Karpas-422 (cell line): ENCODE results near the gene ZNF575. TPM values are rescaled to one million over a fixed set of nuclear protein-coding genes. Genes with fewer than 3 reads are reported as not detected.
"Not testable (repeated sequence)": the region's sequence is repeated elsewhere in the genome, so short reads cannot be mapped to it uniquely, and the experiment has no call there.

Source experiments
- DNase-seq: peaks from one replicate; pipeline ENCODE4 v3.0.0-alpha.2; 2015
- H2AFZ ChIP-seq: fragments of 200-600 bp; sonication (generic); 2 replicates; pipeline ENCODE4 v1.6.1; 2014; ENCODE audit warnings: antibody characterized with exemption, low read length, mixed read lengths
- H3K27ac ChIP-seq: fragments of 200-600 bp; sonication (generic); 2 replicates; pipeline ENCODE4 v1.5.1; 2014; ENCODE audit warnings: mild to moderate bottlenecking, low read length, moderate library complexity
- H3K27me3 ChIP-seq: fragments of 200-600 bp; sonication (generic); 2 replicates; pipeline ENCODE4 v1.6.1; 2014; ENCODE audit warnings: low read length, mixed read lengths
- H3K36me3 ChIP-seq: fragments of 200-600 bp; sonication (generic); 2 replicates; pipeline ENCODE4 v1.6.1; 2014; ENCODE audit warnings: low read length, mixed read lengths; ENCODE audit not compliant: insufficient read depth
- H3K4me1 ChIP-seq: fragments of 200-600 bp; sonication (generic); 2 replicates; pipeline ENCODE4 v1.6.1; 2014; ENCODE audit warnings: mild to moderate bottlenecking, low read length, mixed read lengths
- H3K4me2 ChIP-seq: fragments of 200-600 bp; sonication (generic); 2 replicates; pipeline ENCODE4 v1.6.1; 2014; ENCODE audit warnings: low read length, low read depth, mild to moderate bottlenecking; ENCODE audit not compliant: poor library complexity, severe bottlenecking
- H3K4me3 ChIP-seq: fragments of 200-600 bp; sonication (generic); 2 replicates; pipeline ENCODE4 v1.5.1; 2014; ENCODE audit warnings: mild to moderate bottlenecking, antibody characterized with exemption, low read length, mixed read lengths
- H3K79me2 ChIP-seq: fragments of 200-600 bp; sonication (generic); 2 replicates; pipeline ENCODE4 v1.6.1; 2014; ENCODE audit warnings: mild to moderate bottlenecking, low read length, mixed read lengths
- H3K9ac ChIP-seq: fragments of 200-600 bp; sonication (generic); 2 replicates; pipeline ENCODE4 v1.6.0; 2014; ENCODE audit warnings: low read length
- H3K9me2 ChIP-seq: fragments of 200-600 bp; sonication (generic), shearing (Covaris generic); replicated peaks from 2 replicates; pipeline ENCODE4 v1.6.0; 2014; ENCODE audit warnings: mild to moderate bottlenecking, low read length, moderate library complexity; ENCODE audit not compliant: insufficient read depth
- H3K9me3 ChIP-seq: fragments of 300-700, 200-600 bp; sonication (generic); 2 replicates; pipeline ENCODE4 v1.6.1; 2014; ENCODE audit warnings: low read length, mixed read lengths
- H4K20me1 ChIP-seq: fragments of 200-600 bp; sonication (generic); 2 replicates; pipeline ENCODE4 v1.6.1; 2014; ENCODE audit warnings: mild to moderate bottlenecking, antibody characterized with exemption, low read length, low read depth; ENCODE audit not compliant: insufficient read depth
- total RNA-seq: library from RNA; depleted of rRNA; stranded (reverse); fragments of >200 nt; shearing (Covaris generic); gene quantifications from 2 replicates; pipeline ENCODE4 v1.2.3, GENCODE V29; 2014; ENCODE audit warnings: low replicate concordance

The ZNF575 gene
- total RNA-seq, 1 experiment from 2014 or later: 0.34 TPM

- H4K20me1 ChIP-seq: no peaks in the 10 kb centered on the region
- H3K79me2 ChIP-seq: no peaks in the 10 kb centered on the region
- H3K9ac ChIP-seq: no peak overlapping the region
- H3K4me2 ChIP-seq: no peak overlapping the region
- H3K27me3 ChIP-seq: no peaks in the 10 kb centered on the region
- no peaks in the 10 kb centered on the region for H3K9me3 ChIP-seq
- H3K9me2 ChIP-seq: no peaks in the 10 kb centered on the region
- DNase-seq: no peak
- no peaks in the 10 kb centered on the region for H3K36me3 ChIP-seq
- H3K27ac ChIP-seq: no peak overlapping the region
- no peak overlapping the region for H2AFZ ChIP-seq
- H3K4me1 ChIP-seq: peaks cover 3% of the 10 kb centered on the region; the same call in 1 of the 2 replicates
- no peak overlapping the region for H3K4me3 ChIP-seq
These were observed 14.9 kb upstream of the ZNF575 start for GRCh38 chr19:43518051-43518450.

GRCh38 chr19:43519436-43520088, 13.4 kb upstream of the ZNF575 start:
- Histone ChIP-seq H3K9me3 (no peaks in the 10 kb centered on the region), H3K36me3 (no peaks in the 10 kb centered on the region), H2AFZ (no peak overlapping the region), H4K20me1 (no peaks in the 10 kb centered on the region), H3K4me1 (peaks cover 3% of the 10 kb centered on the region; the same call in 1 of the 2 replicates), H3K4me3 (no peak overlapping the region), H3K27me3 (no peaks in the 10 kb centered on the region), H3K9me2 (no peaks in the 10 kb centered on the region), H3K27ac (no peak overlapping the region), H3K79me2 (no peaks in the 10 kb centered on the region), H3K4me2 (no peak overlapping the region), H3K9ac (no peak overlapping the region)
- peak; percentile 89 for DNase-seq

DNA sequence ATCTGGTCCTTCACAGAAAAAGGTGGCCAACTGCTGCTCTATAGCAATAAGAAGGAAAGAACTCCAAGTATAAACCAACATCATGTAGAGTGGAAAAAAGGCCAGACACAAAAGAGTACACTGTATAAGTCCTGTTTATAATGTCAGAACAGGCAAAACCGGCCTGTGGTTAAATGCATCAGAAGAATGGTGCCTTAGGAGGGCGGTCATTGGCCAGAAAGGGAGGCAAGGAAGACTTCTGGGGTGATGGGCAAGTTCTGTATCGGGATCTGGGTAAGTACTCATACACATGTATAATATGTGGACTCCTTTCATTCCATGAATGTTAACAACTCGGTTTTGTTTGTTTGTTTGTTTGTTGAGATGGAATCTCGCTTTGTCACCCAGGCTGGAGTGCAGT, 10.1 kb upstream of the ZNF575 start:
- no peak overlapping the region for H3K4me2 ChIP-seq
- no peaks in the 10 kb centered on the region for H3K79me2 ChIP-seq
- peaks cover 22% of the 10 kb centered on the region for H3K4me1 ChIP-seq
- H3K9me2 ChIP-seq: no peaks in the 10 kb centered on the region
- H3K4me3 ChIP-seq: no peak overlapping the region
- no peak overlapping the region for H2AFZ ChIP-seq
- no peaks in the 10 kb centered on the region for H3K9me3 ChIP-seq
- H3K9ac ChIP-seq: no peak overlapping the region
- H3K36me3 ChIP-seq: no peaks in the 10 kb centered on the region
- H3K27ac ChIP-seq: no peak overlapping the region
- no peak for DNase-seq
- H4K20me1 ChIP-seq: no peaks in the 10 kb centered on the region
- H3K27me3 ChIP-seq: no peaks in the 10 kb centered on the region

DNA sequence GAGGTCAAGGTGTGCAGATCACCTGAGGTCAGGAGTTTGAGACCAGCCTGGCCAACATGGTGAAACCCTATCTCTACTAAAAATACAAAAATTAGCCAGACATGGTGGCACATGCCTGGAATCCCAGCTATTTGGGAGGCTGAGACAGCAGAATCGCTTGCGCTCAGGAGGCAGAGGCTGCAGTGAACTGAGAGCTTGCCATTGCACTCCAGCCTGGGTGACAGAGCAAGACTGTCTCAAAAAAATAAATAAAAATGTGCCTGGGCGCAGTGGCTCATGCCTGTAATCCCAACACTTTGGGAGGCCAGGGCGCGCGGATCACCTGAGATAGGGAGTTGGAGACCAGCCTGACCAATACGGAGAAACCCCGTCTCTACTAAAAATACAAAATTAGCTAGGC, 9.3 kb upstream of the ZNF575 start:
- H3K27ac ChIP-seq, H3K9me2 ChIP-seq, H3K36me3 ChIP-seq, H3K9ac ChIP-seq, H2AFZ ChIP-seq, H4K20me1 ChIP-seq, H3K79me2 ChIP-seq, H3K9me3 ChIP-seq, H3K4me2 ChIP-seq, H3K27me3 ChIP-seq, DNase-seq, H3K4me3 ChIP-seq: not testable (repeated sequence)
- peaks cover 23% of the 10 kb centered on the region for H3K4me1 ChIP-seq

DNA sequence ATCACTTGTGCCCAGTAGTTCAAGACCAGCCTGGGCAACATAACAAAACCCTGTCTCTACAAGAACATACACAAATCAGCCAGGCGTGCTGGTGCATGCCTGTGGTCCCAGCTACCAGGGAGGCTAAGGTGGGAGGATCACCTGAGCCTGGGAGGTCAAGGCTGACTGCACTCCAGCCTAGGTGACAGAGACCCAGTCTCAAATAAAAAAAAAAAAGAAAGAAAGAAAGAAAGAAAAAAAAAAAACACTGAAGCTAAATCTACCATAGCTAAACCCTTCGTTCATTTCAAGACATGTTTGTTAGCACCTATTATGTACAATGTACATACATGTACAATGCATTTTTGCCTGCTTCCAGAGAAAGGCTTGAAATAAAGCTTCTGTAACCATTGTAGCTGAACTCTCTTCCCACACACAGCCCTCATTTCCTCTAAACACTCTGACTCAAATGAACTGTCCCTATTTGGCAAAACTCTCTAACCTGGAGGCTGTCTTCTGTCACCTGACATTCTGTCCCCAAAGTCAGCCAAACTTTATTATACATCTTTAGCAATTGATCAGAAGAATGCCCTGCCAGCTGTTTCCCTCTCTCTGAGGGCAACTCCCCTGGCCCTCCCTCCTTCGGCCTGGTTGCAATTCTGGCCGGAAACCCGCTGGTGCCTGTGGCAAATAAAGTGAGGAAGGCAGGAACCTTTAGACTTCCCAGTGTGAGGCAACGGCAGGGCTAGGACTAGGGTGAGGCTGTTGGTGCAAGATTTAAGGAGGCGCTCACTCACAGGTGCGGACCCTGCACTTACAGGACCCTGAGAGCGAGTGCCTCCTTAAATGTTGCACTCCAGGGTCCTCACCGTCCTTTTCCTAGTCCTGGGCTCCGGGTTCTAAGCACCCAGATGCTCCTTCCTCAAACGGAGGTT, 7.8 kb upstream of the ZNF575 start:
- Histone ChIP-seq H3K79me2 (no peaks in the 10 kb centered on the region), H2AFZ (no peak overlapping the region), H3K9me3 (no peaks in the 10 kb centered on the region), H3K4me2 (no peak overlapping the region), H3K9ac (no peak overlapping the region), H3K27me3 (no peaks in the 10 kb centered on the region), H3K4me3 (no peak overlapping the region), H3K27ac (no peak overlapping the region), H3K9me2 (no peaks in the 10 kb centered on the region), H4K20me1 (no peaks in the 10 kb centered on the region), H3K4me1 (peaks cover 22% of the 10 kb centered on the region), H3K36me3 (no peaks in the 10 kb centered on the region)
- DNase-seq: no peak

- H3K27ac ChIP-seq: no peak overlapping the region
- H3K9me3 ChIP-seq: no peaks in the 10 kb centered on the region
- no peak for DNase-seq
- H3K9ac ChIP-seq: peak overlapping the region; percentile 78
- H3K4me2 ChIP-seq: peak overlapping the region; percentile 95
- no peaks in the 10 kb centered on the region for H4K20me1 ChIP-seq
- H2AFZ ChIP-seq: peak overlapping the region; percentile 98; the same call in 1 of the 2 replicates
- H3K9me2 ChIP-seq: no peaks in the 10 kb centered on the region
- peak overlapping the region; percentile 88 for H3K4me3 ChIP-seq
- no peaks in the 10 kb centered on the region for H3K36me3 ChIP-seq
- H3K79me2 ChIP-seq: no peaks in the 10 kb centered on the region
- peaks cover 22% of the 10 kb centered on the region for H3K4me1 ChIP-seq
- no peaks in the 10 kb centered on the region for H3K27me3 ChIP-seq
These were observed 6.9 kb upstream of the ZNF575 start for GRCh38 chr19:43525836-43526771.

GRCh38 chr19:43526884-43527859, 5.8 kb upstream of the ZNF575 start, which contains the start of gene ETHE1:
ETHE1 (minus strand) TSS chr19:43527201; CDS start chr19:43527177, 24 bp downstream.
- no peaks in the 10 kb centered on the region for H3K79me2 ChIP-seq
- H3K36me3 ChIP-seq: no peaks in the 10 kb centered on the region
- peak within 1 kb of the TSS; percentile 98 for H2AFZ ChIP-seq
- no peaks in the 10 kb centered on the region for H3K9me3 ChIP-seq
- peaks cover 23% of the 10 kb centered on the region for H3K4me1 ChIP-seq
- H3K4me3 ChIP-seq: peak within 1 kb of the TSS; percentile 88
- H3K27me3 ChIP-seq: no peaks in the 10 kb centered on the region
- H3K27ac ChIP-seq: no peak within 1 kb of the TSS
- H3K4me2 ChIP-seq: peak within 1 kb of the TSS; percentile 95
- peak; percentile 80 for DNase-seq
- no peaks in the 10 kb centered on the region for H4K20me1 ChIP-seq
- H3K9ac ChIP-seq: peak within 1 kb of the TSS; percentile 78
- H3K9me2 ChIP-seq: no peaks in the 10 kb centered on the region
